ENCODE results near the gene CFAP161.

- no peak for TF ChIP-seq POLR2AphosphoS5 (IDR thresholded peaks at IDR 0.05; ENCODE audit: low read depth, low read length)
- TF ChIP-seq POLR2A (IDR thresholded peaks at IDR 0.05; ENCODE audit: low read depth, low read length), result no peak
- no peak for TF ChIP-seq TAF1 (IDR thresholded peaks at IDR 0.05; ENCODE audit: low read depth, low read length)
- TF ChIP-seq SPI1 (IDR thresholded peaks at IDR 0.05; ENCODE audit: low read depth, low read length), result no peak
- no peak for TF ChIP-seq PAX5 (IDR thresholded peaks at IDR 0.05; ENCODE audit: insufficient read depth, low read length, severe bottlenecking)
- no peak for TF ChIP-seq POU2F2 (IDR thresholded peaks at IDR 0.05; ENCODE audit: low read depth, low read length)
Observed at GRCh38 chr15:81191701-81192100, 57.6 kb downstream of the CFAP161 start.
